ENCODE results near the gene SRGAP2B.
A peak's percentile ranks its signal among the peaks of the same experiment; 100 is the strongest.
"Not testable (repeated sequence)": the region's sequence is repeated elsewhere in the genome, so short reads cannot be mapped to it uniquely, and the experiment has no call there.

SRGAP2B gene

DNA sequence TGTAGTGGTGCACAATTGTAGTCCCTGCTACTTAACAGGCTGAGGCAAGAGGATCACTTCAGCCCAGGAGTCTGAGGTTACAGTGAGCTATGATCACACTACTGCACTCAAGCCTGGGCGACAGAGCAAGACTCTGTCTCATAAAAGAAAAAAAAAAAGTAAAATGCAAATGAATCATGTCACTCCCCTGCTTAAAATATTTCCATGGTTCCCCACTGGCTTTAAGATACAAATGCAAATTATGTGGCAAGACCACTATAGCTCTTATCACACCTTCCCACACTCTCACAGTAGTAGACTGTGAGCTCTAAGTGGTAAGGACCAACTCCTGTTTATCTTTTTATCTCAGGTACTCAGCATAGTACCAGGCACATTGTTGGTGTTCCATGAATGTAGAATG lies 53.6 kb downstream of the SRGAP2B start:
- not testable (repeated sequence) for DNase-seq

DNA sequence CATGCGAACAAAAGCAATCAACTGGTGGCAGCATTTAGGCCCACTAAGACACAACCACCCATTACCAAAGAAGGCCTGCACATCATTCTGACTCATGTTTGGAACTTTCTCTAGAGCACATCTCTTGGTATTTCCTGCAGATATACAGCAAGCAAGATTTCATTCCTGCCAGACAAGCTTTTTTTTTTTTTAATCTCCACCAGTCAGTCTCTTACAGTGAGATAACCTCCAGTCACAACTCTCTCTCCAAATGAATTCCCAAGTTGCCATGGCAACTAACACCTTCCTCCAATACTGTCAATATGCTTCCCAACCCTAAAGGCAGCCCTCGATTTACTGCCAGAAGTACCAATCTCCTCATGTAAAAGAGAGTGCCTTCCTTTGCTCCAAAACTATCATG lies 59.1 kb downstream of the SRGAP2B start:
- DNase-seq = not testable (repeated sequence)

- not testable (repeated sequence) for DNase-seq
These were observed 61.6 kb downstream of the SRGAP2B start for GRCh38 chr1:145033523-145033922.

GRCh38 chr1:145027251-145027650 lies 67.9 kb downstream of the SRGAP2B start:
- not testable (repeated sequence) for DNase-seq

DNA sequence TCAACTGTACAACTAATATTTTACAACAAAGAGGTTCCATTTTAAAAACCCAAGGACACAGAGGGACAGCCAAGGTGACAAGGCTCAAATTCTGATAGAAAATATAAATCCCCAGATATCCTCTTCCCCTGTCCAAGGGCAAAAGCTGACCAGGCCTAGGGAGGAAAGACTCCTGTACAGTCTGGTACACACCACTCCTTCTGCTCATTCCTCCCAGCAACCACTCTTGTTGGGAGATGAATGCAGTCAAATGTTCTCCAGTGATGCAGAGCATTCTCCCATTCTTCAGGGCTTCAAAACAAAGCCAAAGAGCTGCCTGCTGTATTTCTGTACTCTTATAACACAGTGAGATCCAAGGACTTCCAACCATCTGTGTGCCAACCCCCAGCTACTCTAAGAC lies 69.8 kb downstream of the SRGAP2B start:
- not testable (repeated sequence) for DNase-seq

- not testable (repeated sequence) for DNase-seq
These were observed 72.9 kb downstream of the SRGAP2B start for GRCh38 chr1:145022259-145022658.

DNA sequence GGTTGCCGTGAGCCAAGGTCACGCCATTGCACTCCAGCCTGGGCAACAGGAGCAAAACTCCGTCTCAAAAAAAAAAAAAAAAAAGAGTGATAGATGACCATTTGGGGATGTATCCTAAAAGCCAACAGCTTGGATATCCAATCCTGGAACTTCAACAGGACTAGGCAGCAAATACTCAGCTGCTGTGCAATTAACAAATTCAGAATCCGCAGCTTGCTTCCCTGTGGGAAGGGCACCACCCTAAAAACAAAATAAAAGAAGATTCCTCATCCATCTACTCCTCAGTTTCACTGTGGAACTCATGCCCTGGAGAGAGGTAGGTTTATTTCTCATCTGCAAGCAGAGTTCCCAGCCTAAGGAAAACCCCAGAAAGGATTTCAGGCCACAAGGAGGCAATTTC lies 73.4 kb downstream of the SRGAP2B start:
- DNase-seq = not testable (repeated sequence)

DNA sequence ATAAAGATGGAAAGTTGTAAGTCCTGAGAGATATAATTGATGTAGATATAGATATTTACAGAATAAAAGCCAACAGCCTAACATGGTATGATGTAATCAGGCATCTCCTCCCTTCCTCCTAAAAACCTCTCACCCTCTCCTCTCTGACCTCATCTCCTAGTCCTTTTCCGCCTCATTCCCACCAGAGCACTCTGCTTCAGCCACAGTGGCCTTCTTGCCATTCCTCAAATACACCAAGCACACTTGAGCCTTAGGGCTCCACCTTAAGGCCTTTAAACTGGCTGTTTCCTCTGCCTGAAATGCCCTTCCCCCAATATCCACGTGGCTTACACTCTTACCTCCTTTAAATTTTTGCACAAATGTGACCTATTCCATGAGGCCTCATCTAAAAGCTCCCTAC lies 75.4 kb downstream of the SRGAP2B start:
- DNase-seq = not testable (repeated sequence)

DNA sequence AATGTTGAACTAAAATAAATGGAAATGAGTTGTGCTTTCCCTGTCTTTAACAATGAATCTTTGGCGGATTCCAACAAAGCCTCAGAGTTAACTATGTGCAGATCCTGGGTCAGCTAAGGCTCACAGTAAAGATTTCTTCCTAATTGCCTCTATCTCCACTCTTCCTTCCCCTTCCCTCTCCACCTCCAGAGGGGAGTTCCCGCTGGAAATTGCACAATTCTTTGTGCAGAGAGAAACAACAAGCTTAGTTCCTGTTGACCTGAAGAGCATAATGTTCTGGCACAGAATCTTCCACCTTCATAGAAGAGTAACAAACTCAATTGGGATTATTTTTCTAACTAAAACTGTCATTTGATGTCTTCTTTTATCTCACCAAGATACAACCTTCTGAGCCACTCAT lies 77.4 kb downstream of the SRGAP2B start:
- DNase-seq = peak; percentile 1 to 3

- not testable (repeated sequence) for DNase-seq
These were observed 78.7 kb downstream of the SRGAP2B start for GRCh38 chr1:145016492-145016862.

DNA sequence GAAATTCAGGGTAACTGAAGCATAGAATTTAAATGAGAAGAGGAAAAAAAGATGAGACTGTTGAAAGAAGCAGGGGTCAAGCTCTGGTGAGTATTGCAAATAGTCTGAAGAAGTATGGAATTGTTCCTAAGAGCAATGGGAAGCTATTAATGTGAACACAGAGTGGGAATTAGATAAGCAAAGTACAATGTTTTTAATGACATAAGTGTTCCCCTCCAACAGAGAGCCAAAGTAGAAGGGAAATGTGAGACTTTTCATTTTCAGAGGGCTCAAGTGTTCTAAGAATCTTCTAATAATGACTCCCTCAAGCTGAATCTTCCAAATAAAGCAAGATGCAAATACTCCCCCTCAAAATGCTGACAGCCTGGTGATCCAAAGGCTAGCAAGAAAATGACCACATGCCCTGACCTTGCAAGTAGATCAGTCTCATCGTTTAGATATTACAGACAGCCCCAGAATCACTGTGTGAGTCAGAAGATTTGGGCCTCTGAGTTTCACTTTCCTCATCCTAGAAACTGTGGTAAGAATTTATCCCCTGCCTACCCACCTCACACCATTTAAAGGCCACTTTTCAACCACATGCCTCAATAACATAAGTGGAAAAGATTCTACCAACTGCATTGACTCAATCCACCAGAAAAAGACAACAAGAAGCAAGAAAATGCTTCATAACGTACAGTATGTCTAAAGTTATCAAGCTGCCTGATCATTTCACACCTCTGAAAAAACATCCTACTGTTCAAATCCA lies 79.2 kb downstream of the SRGAP2B start:
- DNase-seq = not testable (repeated sequence)

GRCh38 chr1:145013353-145013752 lies 81.8 kb downstream of the SRGAP2B start:
- not testable (repeated sequence) for DNase-seq

DNA sequence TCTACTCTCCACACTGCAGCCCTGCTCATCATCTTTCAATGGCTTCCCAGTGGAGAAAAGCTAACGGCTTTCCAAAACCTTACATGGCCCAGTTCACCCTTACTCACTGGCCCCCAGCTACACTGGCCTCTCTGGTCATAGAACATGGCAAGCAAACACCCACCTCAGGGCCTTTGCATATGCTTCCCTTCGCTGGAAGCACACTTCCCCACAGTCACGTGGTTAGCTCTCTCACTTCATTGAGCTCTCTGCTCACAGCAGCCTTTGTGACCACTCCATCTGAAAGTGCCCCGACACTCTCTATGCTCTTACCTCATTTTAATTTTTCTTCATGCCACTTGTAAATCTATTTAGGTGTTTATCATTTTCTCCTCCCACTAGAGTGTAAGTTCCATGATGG lies 83.3 kb downstream of the SRGAP2B start:
- DNase-seq = not testable (repeated sequence)

DNA sequence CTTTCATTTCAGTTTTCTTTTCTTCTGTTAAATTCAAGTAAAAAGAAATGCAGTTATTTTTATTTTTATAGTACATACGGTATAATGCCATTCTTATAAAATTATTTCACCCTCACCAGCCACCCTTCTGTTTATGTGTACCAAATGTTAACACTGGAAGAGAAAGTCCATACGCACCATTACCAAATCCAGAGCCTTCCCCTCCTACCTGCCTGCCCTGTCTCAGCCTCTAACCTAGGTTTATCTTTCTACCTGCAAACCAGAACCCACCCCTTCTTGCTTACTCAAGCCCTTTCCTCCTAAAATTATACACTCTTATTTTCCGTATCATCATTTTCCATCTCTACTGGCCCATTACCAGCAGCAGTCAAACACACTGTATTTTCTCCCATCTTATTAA lies 84.5 kb downstream of the SRGAP2B start:
- not testable (repeated sequence) for DNase-seq

DNA sequence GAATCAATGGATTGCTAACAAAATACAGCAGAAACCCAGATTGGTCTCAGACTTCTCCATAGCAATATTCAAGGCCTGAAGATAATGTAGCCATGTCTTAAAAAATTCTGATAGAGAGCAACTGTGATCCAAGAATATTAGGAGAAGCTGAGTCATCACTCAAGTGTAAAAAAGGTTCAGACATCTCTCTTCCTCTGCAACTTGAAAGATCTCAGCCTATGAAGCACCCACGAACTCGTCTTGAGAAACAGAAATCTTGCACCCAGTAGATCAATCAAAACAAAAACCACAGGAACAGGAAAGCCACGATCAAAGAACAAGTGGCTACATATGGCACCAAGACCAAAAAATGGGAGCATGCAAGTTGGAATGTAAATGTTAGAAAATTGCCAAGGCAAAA lies 85.2 kb downstream of the SRGAP2B start:
- not testable (repeated sequence) for DNase-seq

DNA sequence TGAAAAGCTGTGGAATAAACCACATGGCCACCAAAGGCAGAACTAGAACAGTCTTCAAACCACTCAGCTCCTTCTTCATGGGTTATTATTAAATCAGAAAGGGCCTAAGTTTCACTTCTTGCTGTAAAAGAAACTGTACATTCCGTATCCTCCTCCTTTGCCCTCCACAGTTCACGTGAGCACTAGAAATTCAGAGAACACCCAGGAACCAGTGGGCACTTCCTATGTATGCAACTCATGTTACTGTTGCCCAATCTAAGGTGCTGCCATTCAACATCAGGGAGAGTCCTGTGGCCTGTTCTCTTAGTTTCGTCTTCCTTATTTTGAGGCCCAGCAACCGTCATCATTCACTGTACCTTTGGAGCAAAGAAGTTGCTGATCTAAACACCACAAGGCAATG lies 86.7 kb downstream of the SRGAP2B start:
- DNase-seq = not testable (repeated sequence)

DNA sequence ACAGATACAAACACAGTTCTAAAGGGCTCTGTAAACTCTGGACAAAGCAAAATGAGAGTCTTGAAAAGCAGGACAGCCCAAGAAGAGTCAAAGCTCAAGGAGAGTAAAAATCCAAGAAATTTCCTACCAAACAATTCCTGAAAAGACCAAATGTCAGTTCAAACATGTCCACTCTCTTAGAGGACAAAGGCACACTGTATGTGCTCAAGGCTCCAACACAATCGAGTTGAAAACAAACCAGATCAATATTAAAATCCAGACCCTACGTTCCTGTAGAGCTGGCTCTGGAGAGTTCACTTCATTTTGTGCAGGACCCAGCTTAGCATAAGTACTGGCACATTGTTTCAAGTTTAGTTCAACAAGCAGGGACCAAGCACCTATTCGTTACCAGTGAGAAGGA lies 90.0 kb downstream of the SRGAP2B start:
- not testable (repeated sequence) for DNase-seq

DNA sequence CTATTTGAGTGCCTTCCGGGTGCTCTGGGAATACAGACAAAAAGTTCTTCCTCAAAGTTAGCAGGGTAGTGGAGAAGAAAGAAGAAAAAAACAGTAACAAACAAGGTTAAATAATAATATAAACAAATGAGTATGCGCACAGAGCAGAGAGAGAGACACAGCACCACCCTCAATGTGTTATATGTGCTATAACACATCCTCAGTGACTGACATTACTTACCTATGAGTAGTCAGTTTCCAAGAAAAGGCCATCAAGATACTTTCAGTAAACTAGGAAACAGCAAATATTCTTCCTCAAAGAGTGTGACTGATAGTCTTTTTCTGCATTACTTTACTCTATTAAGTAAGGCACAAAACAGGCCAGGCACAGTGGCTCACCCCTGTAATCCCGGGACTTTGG lies 93.7 kb downstream of the SRGAP2B start:
- not testable (repeated sequence) for DNase-seq

- DNase-seq = not testable (repeated sequence)
These were observed 94.3 kb downstream of the SRGAP2B start for GRCh38 chr1:145000743-145001326.

GRCh38 chr1:145000074-145000742 lies 94.9 kb downstream of the SRGAP2B start:
- DNase-seq = not testable (repeated sequence)

- not testable (repeated sequence) for DNase-seq
These were observed 96.2 kb downstream of the SRGAP2B start for GRCh38 chr1:144998981-144999273.

GRCh38 chr1:144998134-144998980 lies 96.8 kb downstream of the SRGAP2B start:
- DNase-seq = not testable (repeated sequence)

Data from inflammatory macrophage (primary cell).